GM19238 (cell line): ENCODE measurements around the gene GNGT1.
A peak's percentile ranks its signal among the peaks of the same experiment; 100 is the strongest.
"Not testable (repeated sequence)": the region's sequence is repeated elsewhere in the genome, so short reads cannot be mapped to it uniquely, and the experiment has no call there.

Source experiments
- DNase-seq: peaks from one replicate; pipeline ENCODE4 v3.0.0; 2011; ENCODE audit warnings: low spot score; ENCODE audit not compliant: insufficient read length

The GNGT1 gene

GRCh38 chr7:93902777-93903423 lies 3.5 kb upstream of the GNGT1 start:
- no peak for DNase-seq

DNA sequence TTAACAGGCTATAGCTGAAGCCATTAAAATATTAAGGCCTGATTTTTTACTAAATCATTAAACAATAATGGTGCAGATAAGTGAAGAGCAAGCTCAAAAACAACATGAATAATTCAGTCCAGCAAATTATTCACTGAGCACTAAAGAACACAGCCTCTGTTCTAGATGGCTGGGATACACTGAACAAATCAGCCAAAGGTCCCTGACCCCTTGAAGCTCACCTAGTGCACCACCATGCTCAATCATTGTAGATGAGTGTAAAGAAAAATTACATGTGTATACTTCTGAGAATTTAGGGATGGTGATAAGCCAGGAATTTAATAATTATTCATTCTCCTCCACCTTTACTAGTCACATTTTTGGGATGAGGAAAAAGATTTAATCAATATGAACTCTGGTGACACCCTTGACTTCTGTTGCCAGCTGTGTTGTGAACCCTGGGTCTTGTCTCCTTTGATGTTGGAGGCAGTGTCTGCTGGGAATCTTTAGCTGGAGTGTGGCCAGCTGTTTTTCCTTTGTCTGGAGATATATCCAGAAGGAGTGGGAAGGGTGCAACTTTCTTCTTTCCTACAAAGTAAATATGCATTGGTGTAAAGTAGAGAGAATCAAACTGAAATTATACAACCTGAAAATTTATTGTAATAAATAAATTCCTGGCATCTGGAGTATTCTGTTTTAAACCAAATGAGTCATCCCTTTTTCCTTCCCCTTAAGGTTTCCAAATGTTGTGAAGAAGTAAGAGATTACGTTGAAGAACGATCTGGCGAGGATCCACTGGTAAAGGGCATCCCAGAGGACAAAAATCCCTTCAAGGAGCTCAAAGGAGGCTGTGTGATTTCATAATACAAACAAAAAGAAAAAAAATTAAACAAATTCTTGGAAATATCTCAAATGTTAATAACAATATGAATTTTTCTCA lies 4.0 kb downstream of the GNGT1 start:
- DNase-seq = no peak

- DNase-seq = not testable (repeated sequence)
Observed at GRCh38 chr7:93911242-93911641, 4.9 kb downstream of the GNGT1 start.

GRCh38 chr7:93911661-93912060 lies 5.3 kb downstream of the GNGT1 start:
- not testable (repeated sequence) for DNase-seq

DNA sequence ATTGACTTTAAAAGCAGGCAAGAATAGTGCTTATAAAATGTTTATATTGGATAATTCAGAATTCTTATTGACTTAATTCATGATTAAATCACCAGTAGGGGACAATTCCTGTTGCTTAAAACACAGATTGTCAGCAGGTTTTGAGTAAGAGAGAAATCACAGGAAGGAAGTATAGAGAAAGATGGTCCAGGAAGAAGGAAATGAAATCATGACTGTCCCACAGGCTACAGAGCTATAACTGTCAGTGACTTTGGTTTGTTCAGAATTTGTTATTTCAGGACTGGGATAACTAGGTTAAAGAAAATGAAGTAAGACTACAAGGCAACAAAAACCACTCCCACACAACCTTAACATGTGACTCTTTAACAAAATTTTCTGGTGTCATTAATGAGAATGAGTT lies 6.8 kb downstream of the GNGT1 start:
- no peak for DNase-seq

- DNase-seq = no peak
Observed at GRCh38 chr7:93914581-93915066, 8.3 kb downstream of the GNGT1 start.

- not testable (repeated sequence) for DNase-seq
Observed at GRCh38 chr7:93915206-93915842, 9.0 kb downstream of the GNGT1 start.

DNA sequence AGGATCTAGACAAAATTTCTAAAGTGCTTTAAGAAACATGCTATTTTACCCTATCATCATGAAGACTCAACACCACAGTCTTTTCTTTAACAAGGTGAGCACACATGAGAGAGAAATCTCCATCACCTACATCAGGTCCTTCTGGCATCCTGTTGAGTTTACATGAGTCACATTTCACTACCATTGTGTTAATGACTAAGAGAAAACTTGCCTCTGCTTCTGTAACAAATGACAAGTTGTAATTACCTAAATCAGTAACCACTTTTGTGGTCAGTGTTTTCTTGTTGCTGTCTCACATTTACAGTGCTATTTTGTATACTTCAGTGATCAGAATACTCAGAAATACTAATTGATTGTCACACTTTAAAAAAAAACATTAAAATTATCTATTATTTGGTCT lies 9.5 kb downstream of the GNGT1 start:
- DNase-seq = not testable (repeated sequence)

GRCh38 chr7:93916315-93916714 lies 9.9 kb downstream of the GNGT1 start:
- not testable (repeated sequence) for DNase-seq

- DNase-seq = no peak
Observed at GRCh38 chr7:93920496-93921182, 14.3 kb downstream of the GNGT1 start.

DNA sequence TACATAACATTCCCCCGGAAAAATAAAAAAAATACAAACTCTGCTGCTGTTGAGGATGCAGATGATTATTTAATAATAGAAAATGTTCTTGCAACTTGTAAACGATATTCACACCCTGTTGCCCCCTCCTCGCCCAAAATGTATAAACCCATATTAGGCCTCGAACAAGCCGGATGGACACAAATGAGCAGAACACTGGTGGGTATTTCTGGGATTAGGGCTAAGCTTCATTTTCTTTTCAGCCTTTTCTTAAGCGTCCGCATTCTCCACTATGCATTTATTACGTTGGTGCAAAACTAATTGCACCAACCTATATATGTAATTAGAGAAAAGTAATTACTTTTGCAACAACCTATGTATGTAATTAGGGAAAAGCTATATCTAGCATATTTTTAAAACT lies 14.8 kb downstream of the GNGT1 start:
- DNase-seq = no peak

- peak; percentile 18 for DNase-seq
Observed at GRCh38 chr7:93921607-93922566, 15.5 kb downstream of the GNGT1 start, which contains the start of gene GNG11. Gene GNG11, plus strand, starts transcription at chr7:93921735. Its CDS starts 403 bp downstream, at chr7:93922138.

DNA sequence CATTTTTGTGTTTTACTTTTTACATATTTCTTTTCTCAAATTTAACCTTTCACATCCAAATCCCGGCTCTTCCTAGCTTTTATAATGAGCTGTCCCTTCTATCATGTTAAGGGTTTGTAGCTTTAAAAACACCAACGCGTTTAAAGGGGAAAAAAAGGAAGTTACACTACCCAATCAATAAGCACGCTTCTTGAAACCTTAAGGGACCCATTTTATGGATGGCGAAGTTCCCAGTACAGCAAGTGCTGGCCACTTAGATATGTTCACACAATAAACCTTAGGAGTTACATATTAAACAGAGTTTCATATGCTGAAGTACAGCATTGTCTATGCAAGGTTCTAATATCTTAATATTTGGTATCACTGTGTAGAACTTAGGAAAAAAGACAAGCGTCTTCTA lies 16.9 kb downstream of the GNGT1 start:
- no peak for DNase-seq

GRCh38 chr7:93923942-93924341 lies 17.6 kb downstream of the GNGT1 start:
- DNase-seq = no peak

DNA sequence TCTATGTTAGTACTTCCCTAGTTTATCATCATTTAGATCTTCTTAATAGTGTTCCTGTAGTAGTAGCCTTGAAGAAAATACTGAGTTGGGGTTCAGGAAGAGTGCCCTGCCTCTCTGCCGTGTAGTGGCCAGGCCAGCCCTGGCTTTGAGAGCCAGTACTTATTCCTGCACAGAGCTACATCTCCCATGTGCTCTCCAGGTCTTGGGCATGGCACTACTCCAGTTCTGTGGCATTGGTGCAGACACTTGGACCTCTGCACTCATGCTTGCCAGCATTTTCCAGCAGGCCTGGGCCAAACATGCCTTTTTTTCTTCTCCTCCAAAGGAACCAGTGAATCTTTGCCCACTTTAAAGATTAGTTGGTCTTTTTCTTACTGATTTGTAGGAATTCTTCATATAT lies 20.4 kb downstream of the GNGT1 start:
- DNase-seq = no peak

GRCh38 chr7:93927585-93927984 lies 21.2 kb downstream of the GNGT1 start:
- DNase-seq = no peak

DNA sequence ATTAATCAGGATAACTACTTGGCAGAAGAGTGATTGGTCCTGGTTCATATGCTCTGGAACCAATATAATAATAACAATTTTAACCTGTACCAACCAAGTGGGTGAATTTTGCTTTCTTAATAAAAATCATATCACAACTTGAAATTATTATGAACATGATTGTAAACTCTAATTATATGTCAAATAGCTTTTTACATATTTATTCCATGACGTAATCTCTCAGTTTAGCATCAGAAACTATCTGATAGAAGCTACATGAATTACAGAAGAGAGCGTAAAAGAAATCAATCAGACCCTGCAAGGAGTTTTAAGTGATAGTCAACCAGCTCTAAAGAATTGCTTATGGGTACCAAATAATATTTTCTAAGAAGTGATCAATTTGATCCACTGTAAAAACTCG lies 25.3 kb downstream of the GNGT1 start:
- no peak for DNase-seq

DNA sequence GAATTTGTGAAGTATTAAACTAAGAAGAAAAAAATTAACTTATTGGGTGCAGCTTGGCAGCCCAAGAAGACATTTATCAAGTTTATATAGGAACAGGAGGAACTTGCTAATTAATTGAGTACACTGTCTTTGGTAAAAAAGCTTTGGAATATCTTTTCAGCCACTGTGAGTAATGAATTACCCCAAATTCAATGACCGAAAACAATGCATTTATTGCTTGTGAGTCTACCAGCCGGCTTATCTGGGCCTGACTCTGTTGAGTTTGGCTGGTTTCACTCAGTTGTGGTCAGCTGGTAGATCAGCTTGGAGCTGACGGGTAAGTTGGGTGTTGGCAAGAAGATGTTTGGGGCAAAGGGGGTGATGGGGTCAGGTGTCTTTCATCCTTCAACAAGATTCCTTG lies 26.8 kb downstream of the GNGT1 start:
- no peak for DNase-seq

- no peak for DNase-seq
Observed at GRCh38 chr7:93935102-93935501, 28.7 kb downstream of the GNGT1 start.

- DNase-seq = no peak
Observed at GRCh38 chr7:93937818-93938217, 31.5 kb downstream of the GNGT1 start.
